Chondrocyte (in vitro differentiated cells): ENCODE data around the gene MIXL1. TPM values are rescaled to one million over a fixed set of nuclear protein-coding genes. Genes with fewer than 3 reads are reported as not detected.
A peak's percentile ranks its signal among the peaks of the same experiment; 100 is the strongest.

Source experiments
- DNase-seq: peaks from one replicate; pipeline ENCODE4 v3.0.0; 2021; ENCODE audit warnings: mixed read lengths, low spot score
- H3K27ac Mint-ChIP-seq: one replicate; pipeline ENCODE4 v1.8.0; 2021; ENCODE audit warnings: mild to moderate bottlenecking, moderate library complexity, mixed read lengths; ENCODE audit not compliant: unreplicated experiment
- H3K27me3 Mint-ChIP-seq: 2 replicates; pipeline ENCODE4 v1.8.0; 2021; ENCODE audit warnings: low read depth, mixed read lengths
- H3K36me3 Mint-ChIP-seq: 2 replicates; pipeline ENCODE4 v1.8.0; 2021; ENCODE audit warnings: low read depth, mixed read lengths
- H3K4me1 Mint-ChIP-seq: 2 replicates; pipeline ENCODE4 v1.8.0; 2021; ENCODE audit warnings: low read depth, mild to moderate bottlenecking, mixed read lengths
- H3K4me3 Mint-ChIP-seq: one replicate; pipeline ENCODE4 v1.8.0; 2021; ENCODE audit warnings: mild to moderate bottlenecking, moderate library complexity, mixed read lengths; ENCODE audit not compliant: unreplicated experiment
- H3K9me3 Mint-ChIP-seq: 2 replicates; pipeline ENCODE4 v1.8.0; 2021; ENCODE audit warnings: low read depth, mixed read lengths
- CTCF ChIP-seq: fragments of 200-600 bp; sonication (generic); IDR thresholded peaks from 2 replicates; pipeline ENCODE4 v1.5.0; 2021; ENCODE audit warnings: antibody characterized with exemption, mild to moderate bottlenecking, moderate library complexity
- total RNA-seq: library from RNA; stranded (reverse); gene quantifications from 3 replicates; pipeline ENCODE4 v1.2.1, GENCODE V29; 2021

The MIXL1 gene
- total RNA-seq, 1 donor from 2014 or later = 0.17 TPM

GRCh38 chr1:226223786-226224244 lies 351 bp downstream of the MIXL1 start:
- no peaks in the 10 kb centered on the region for H3K27me3 Mint-ChIP-seq
- no peak for DNase-seq

GRCh38 chr1:226226601-226227000 lies 3.1 kb downstream of the MIXL1 start:
- no peak for DNase-seq
- Mint-ChIP-seq H3K4me3 (no peak overlapping the region), H3K36me3 (no peaks in the 10 kb centered on the region), H3K27me3 (no peaks in the 10 kb centered on the region), H3K27ac (no peak overlapping the region), H3K4me1 (no peaks in the 10 kb centered on the region), H3K9me3 (no peaks in the 10 kb centered on the region)
- TF ChIP-seq CTCF = no peak

More at GRCh38 chr1:226223786-226224244, 351 bp downstream of the MIXL1 start:
- Mint-ChIP-seq H3K9me3 (no peaks in the 10 kb centered on the region), H3K27ac (no peak overlapping the region), H3K4me3 (peak overlapping the region; percentile 72), H3K4me1 (no peaks in the 10 kb centered on the region), H3K36me3 (no peaks in the 10 kb centered on the region)
- peak; percentile 32 for TF ChIP-seq CTCF

GRCh38 chr1:226233293-226233692 lies 9.8 kb downstream of the MIXL1 start:
- no peak for DNase-seq
- peaks cover 2% of the 10 kb centered on the region for H3K36me3 Mint-ChIP-seq
- no peak overlapping the region for H3K4me3 Mint-ChIP-seq
- TF ChIP-seq CTCF = no peak
- H3K4me1 Mint-ChIP-seq = no peaks in the 10 kb centered on the region
- H3K27ac Mint-ChIP-seq = no peak overlapping the region
- H3K9me3 Mint-ChIP-seq = no peaks in the 10 kb centered on the region
- H3K27me3 Mint-ChIP-seq = no peaks in the 10 kb centered on the region

GRCh38 chr1:226233806-226234205 lies 10.3 kb downstream of the MIXL1 start:
- Mint-ChIP-seq H3K27me3 (no peaks in the 10 kb centered on the region), H3K36me3 (peaks cover 2% of the 10 kb centered on the region), H3K27ac (no peak overlapping the region), H3K4me3 (no peak overlapping the region), H3K9me3 (no peaks in the 10 kb centered on the region), H3K4me1 (no peaks in the 10 kb centered on the region)
- no peak for DNase-seq
- no peak for TF ChIP-seq CTCF

- H3K4me1 Mint-ChIP-seq = no peaks in the 10 kb centered on the region
- no peak for TF ChIP-seq CTCF
- H3K36me3 Mint-ChIP-seq = peaks cover 2% of the 10 kb centered on the region
- no peak for DNase-seq
- H3K4me3 Mint-ChIP-seq = no peak overlapping the region
- no peak overlapping the region for H3K27ac Mint-ChIP-seq
- no peaks in the 10 kb centered on the region for H3K9me3 Mint-ChIP-seq
- H3K27me3 Mint-ChIP-seq = no peaks in the 10 kb centered on the region
These were observed 13.4 kb downstream of the MIXL1 start for GRCh38 chr1:226236826-226237225.
